ENCODE measurements around the gene FBXO9. TPM values are rescaled to one million over a fixed set of nuclear protein-coding genes. Genes with fewer than 3 reads are reported as not detected.
A peak's percentile ranks its signal among the peaks of the same experiment; 100 is the strongest.

Gene FBXO9
- total RNA-seq, 1 donor from 2014 or later: 34.1 TPM

DNA sequence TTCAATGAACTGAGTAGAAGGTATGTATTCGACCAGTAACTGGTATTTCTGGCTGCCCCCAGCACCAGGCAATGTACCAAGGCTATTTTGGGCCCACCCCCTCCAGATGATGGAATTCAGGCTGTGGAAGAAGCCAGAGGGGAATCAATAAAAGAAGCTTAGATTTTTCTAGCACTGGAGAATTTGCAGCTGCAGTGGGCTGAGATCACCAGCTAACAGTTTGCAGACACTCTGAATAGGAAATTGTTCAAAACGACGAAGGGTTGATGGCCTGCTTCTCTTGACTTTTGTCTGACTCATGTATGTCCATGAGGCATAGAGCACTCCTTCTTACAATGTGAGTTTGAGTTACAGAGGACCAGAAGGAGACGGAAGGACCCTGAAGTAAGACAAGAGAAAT is 32.4 kb upstream of the FBXO9 start:
- TF ChIP-seq, protein P1, sequence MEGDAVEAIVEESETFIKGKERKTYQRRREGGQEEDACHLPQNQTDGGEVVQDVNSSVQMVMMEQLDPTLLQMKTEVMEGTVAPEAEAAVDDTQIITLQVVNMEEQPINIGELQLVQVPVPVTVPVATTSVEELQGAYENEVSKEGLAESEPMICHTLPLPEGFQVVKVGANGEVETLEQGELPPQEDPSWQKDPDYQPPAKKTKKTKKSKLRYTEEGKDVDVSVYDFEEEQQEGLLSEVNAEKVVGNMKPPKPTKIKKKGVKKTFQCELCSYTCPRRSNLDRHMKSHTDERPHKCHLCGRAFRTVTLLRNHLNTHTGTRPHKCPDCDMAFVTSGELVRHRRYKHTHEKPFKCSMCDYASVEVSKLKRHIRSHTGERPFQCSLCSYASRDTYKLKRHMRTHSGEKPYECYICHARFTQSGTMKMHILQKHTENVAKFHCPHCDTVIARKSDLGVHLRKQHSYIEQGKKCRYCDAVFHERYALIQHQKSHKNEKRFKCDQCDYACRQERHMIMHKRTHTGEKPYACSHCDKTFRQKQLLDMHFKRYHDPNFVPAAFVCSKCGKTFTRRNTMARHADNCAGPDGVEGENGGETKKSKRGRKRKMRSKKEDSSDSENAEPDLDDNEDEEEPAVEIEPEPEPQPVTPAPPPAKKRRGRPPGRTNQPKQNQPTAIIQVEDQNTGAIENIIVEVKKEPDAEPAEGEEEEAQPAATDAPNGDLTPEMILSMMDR (IDR thresholded peaks at IDR 0.05): no peak
- Histone ChIP-seq H3K27ac (peak overlapping the region in 1 of 2 donors; percentile 6), H3K9me3 (no peaks in the 10 kb centered on the region), H3K4me3 (no peak overlapping the region), H3K27me3 (no peaks in the 10 kb centered on the region), H3K4me1 (no peaks in the 10 kb centered on the region), H3K36me3 (peaks cover 19 to 62% of the 10 kb centered on the region in 2 donors)
- no peak for DNase-seq (ENCODE audit: low spot score in 2 of 2)
- intact Hi-C loops (cut with DNase I): no loop called here

DNA sequence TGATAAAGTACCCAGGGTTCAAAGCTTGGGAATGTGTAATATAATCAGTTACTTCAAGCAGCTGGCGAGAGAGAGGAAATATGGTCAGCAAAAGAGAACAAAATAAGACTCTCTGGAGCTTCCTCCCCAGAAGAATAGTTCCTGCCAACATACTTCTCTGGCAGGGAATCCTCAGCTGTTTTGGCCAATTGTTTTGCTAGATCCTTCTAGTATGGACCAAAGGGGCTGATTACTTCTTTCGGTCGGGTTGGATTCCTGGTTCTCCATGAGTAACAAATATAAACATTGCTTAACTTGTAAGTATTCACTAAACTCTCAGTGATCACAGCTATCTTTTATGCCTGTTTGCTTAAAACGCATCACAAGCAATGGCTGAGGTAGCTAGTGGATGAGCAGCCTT is 31.4 kb upstream of the FBXO9 start:
- Histone ChIP-seq H3K4me3 (no peak overlapping the region), H3K9me3 (no peaks in the 10 kb centered on the region), H3K4me1 (no peaks in the 10 kb centered on the region), H3K36me3 (peaks cover 13 to 59% of the 10 kb centered on the region in 2 donors), H3K27me3 (no peaks in the 10 kb centered on the region), H3K27ac (peak overlapping the region in 1 of 2 donors; percentile 6)
- TF ChIP-seq, protein P1 (IDR thresholded peaks at IDR 0.05): no peak
- intact Hi-C loops (cut with DNase I): no loop called here
- DNase-seq (ENCODE audit: low spot score in 2 of 2): no peak

DNA sequence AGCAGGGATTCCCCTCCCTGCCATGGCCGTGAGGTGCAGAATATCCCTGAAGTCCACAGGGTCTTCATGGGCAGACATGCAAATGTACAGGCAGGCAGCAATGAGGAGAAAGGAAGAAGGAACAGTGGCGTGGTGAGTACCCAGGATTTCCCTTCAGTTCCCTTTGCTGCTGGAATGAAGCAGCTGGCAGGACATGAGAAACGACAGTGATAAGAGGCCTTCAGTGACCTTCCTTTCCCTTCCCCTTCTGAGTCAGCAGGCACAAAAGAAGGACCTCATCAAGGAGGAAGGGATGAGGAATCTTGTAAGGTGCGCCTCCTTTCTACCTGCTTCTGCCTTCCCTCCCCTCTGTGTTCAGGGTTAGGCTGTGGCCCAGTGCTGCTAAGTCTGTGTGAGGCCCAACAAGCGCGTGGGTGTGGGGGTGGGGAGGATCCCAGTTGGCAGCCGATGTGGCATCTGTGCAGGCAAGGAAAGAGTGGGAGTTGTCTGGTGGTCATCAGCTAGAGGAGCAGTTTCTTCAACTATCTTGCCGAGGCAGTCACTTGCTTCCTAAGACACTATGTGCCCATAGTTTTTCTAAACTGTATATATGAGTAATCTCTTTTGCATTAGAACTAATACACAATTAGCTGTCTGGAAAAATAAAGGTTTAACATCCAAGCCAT is 29.5 kb upstream of the FBXO9 start:
- TF ChIP-seq, protein P1 (IDR thresholded peaks at IDR 0.05): no peak
- no peak for DNase-seq (ENCODE audit: low spot score in 2 of 2)
- intact Hi-C loops (cut with DNase I): no loop called here
- Histone ChIP-seq H3K27ac (no peak overlapping the region), H3K27me3 (no peaks in the 10 kb centered on the region), H3K4me3 (no peak overlapping the region), H3K9me3 (no peaks in the 10 kb centered on the region), H3K4me1 (no peaks in the 10 kb centered on the region), H3K36me3 (peaks cover 20 to 56% of the 10 kb centered on the region in 2 donors)

DNA sequence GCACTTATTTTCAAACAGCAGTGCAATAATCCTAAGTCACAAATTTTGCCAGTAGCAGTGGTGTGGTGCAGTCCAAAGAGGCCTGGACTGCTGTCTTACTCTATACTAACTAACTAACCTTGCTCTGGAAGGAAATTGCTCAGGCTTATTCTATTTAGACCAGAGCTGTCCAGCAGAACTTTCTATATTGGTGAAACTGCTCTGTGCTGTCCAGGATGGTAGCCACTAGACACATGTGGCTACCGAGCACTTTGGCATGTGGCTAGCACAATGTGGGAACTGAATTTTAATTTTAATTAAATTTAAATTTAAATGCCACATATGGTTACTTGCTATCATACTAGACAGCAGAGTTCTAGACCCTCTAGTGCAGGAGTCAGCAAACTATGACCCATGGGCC is 27.1 kb upstream of the FBXO9 start:
- Histone ChIP-seq H3K36me3 (peaks cover 20 to 48% of the 10 kb centered on the region in 2 donors), H3K27ac (no peak overlapping the region), H3K27me3 (no peaks in the 10 kb centered on the region), H3K4me3 (no peak overlapping the region), H3K4me1 (peaks cover 0 to 14% of the 10 kb centered on the region in 2 donors), H3K9me3 (no peaks in the 10 kb centered on the region)
- TF ChIP-seq, protein P1 (IDR thresholded peaks at IDR 0.05): no peak
- no peak for DNase-seq (ENCODE audit: low spot score in 2 of 2)
- intact Hi-C loops (cut with DNase I): no loop called here

DNA sequence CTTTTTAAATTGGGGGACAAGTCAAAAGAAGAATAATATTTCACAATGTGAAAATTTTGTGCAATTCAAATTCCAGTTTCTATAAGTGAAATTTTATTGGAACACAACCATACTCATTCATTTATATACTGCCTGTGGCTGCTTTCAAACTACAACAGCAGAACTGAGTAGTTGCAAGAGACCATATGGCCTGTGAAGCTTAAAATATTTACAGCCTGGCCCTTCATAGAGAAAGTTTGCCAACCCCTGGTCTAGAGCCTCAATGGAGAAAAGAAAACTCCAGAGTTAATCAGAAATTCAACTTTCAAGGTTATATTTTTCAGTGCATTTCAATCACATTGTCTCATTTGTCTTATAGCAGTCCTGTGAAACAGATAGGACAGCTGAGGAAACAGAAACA is 26.6 kb upstream of the FBXO9 start:
- no peak overlapping the region for H3K4me3 ChIP-seq
- peaks cover 0 to 17% of the 10 kb centered on the region in 2 donors for H3K4me1 ChIP-seq
- no peaks in the 10 kb centered on the region for H3K27me3 ChIP-seq
- DNase-seq (ENCODE audit: low spot score in 2 of 2): no peak
- H3K9me3 ChIP-seq: no peaks in the 10 kb centered on the region
- H3K27ac ChIP-seq: no peak overlapping the region
- intact Hi-C loops (cut with DNase I): no loop called here
- peaks cover 20 to 48% of the 10 kb centered on the region in 2 donors for H3K36me3 ChIP-seq
- TF ChIP-seq, protein P1 (IDR thresholded peaks at IDR 0.05): no peak
